Nephron progenitor cell (in vitro differentiated cells): Measurements from ENCODE around the gene OR5A1.
"Not testable (repeated sequence)": the region's sequence is repeated elsewhere in the genome, so short reads cannot be mapped to it uniquely, and the experiment has no call there.

Source experiments
- DNase-seq: peaks from one replicate; pipeline ENCODE4 v3.0.0; 2021
- H3K27ac Mint-ChIP-seq: 2 replicates; pipeline ENCODE4 v1.8.0; 2021; ENCODE audit warnings: mild to moderate bottlenecking, moderate library complexity, mixed read lengths
- H3K27me3 Mint-ChIP-seq: 2 replicates; pipeline ENCODE4 v1.8.0; 2021; ENCODE audit warnings: mild to moderate bottlenecking, low read depth, mixed read lengths; ENCODE audit not compliant: poor library complexity
- H3K36me3 Mint-ChIP-seq: 2 replicates; pipeline ENCODE4 v1.8.0; 2021; ENCODE audit warnings: low read depth, mixed read lengths
- H3K4me1 Mint-ChIP-seq: 2 replicates; pipeline ENCODE4 v1.8.0; 2021; ENCODE audit warnings: mixed read lengths
- H3K4me3 Mint-ChIP-seq: 2 replicates; pipeline ENCODE4 v1.8.0; 2021; ENCODE audit warnings: mild to moderate bottlenecking, moderate library complexity, mixed read lengths
- H3K9me3 Mint-ChIP-seq: 2 replicates; pipeline ENCODE4 v1.8.0; 2021; ENCODE audit warnings: mild to moderate bottlenecking, moderate library complexity, mixed read lengths
- TF ChIP-seq, protein P1 (sequence below): fragments of 200-600 bp; sonication (generic); IDR thresholded peaks from 2 replicates; pipeline ENCODE4 v1.5.0; 2021; ENCODE audit warnings: antibody characterized with exemption

The OR5A1 gene

DNA sequence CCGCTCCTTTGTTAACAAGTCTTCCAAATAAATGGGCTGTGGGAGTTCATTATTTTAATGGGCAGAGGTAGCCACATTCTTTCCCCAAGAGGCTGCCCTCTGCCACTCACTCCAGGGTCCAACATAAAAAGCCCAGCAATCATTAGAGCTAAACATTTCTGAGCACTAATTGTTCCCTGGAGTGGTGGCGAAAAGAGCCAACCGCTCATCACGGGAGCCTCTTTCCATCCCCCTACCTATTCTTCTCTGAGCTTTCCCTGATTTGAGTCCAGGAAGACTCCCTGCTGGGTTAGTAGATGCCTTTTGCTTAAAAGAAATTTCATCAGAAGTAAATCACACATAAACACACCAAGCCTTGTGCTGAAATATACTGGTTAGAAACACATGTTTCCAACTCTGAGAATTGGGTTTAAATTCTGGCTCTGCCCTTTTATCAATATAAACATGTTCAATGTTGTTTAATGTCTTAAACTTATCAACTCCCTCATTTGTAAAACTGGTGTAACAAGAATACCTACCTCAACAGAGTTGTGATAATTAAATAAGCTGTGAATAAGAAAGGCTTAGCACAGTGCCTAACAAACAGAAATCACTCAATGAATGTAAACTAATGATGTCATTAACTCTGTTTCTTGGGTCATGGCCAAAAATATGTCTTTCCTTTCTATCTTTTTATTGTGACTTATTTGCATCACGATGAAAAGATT lies 9.8 kb upstream of the OR5A1 start, which contains the start of gene OR5A2:
Gene OR5A2, minus strand, starts transcription at position 53 of the 707 bp plus-strand sequence. CDS start 3,460 bp downstream, outside the sequence.
- DNase-seq, result no peak
- Mint-ChIP-seq H3K4me3 (no peak within 1 kb of the TSS), H3K27ac (no peak within 1 kb of the TSS), H3K4me1 (peaks cover 16% of the 10 kb centered on the region), H3K36me3 (no peaks in the 10 kb centered on the region), H3K27me3 (peaks cover 5% of the 10 kb centered on the region), H3K9me3 (no peaks in the 10 kb centered on the region)
- TF ChIP-seq, protein P1, sequence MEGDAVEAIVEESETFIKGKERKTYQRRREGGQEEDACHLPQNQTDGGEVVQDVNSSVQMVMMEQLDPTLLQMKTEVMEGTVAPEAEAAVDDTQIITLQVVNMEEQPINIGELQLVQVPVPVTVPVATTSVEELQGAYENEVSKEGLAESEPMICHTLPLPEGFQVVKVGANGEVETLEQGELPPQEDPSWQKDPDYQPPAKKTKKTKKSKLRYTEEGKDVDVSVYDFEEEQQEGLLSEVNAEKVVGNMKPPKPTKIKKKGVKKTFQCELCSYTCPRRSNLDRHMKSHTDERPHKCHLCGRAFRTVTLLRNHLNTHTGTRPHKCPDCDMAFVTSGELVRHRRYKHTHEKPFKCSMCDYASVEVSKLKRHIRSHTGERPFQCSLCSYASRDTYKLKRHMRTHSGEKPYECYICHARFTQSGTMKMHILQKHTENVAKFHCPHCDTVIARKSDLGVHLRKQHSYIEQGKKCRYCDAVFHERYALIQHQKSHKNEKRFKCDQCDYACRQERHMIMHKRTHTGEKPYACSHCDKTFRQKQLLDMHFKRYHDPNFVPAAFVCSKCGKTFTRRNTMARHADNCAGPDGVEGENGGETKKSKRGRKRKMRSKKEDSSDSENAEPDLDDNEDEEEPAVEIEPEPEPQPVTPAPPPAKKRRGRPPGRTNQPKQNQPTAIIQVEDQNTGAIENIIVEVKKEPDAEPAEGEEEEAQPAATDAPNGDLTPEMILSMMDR, result no peak

DNA sequence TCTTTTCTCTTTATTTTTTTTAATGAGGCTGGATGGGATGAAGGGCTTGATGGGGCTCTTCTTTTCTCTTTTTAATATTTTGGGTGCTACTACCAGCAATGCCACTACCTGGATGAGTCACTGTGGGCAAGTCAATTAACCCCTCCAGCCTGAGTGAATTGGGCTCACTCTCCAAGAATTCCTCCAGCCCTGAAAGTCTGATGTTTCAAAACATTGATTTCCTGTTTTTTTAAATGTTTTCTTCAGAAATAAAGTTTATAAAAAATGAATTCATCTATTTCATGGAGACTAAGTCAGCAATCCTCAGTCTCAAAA lies 9.2 kb upstream of the OR5A1 start:
- DNase-seq, result no peak
- Mint-ChIP-seq H3K9me3 (no peaks in the 10 kb centered on the region), H3K27me3 (peaks cover 5% of the 10 kb centered on the region), H3K4me3 (no peak overlapping the region), H3K36me3 (no peaks in the 10 kb centered on the region), H3K4me1 (peaks cover 16% of the 10 kb centered on the region), H3K27ac (no peak overlapping the region)
- TF ChIP-seq, protein P1, result no peak

- Mint-ChIP-seq H3K9me3 (no peaks in the 10 kb centered on the region), H3K27ac (no peak overlapping the region), H3K36me3 (no peaks in the 10 kb centered on the region), H3K4me3 (no peak overlapping the region), H3K4me1 (peaks cover 14% of the 10 kb centered on the region), H3K27me3 (no peaks in the 10 kb centered on the region)
- TF ChIP-seq, protein P1, result peak; percentile 82
- DNase-seq, result peak; percentile 37
Measured at GRCh38 chr11:59429924-59430516, 6.2 kb upstream of the OR5A1 start.

GRCh38 chr11:59437770-59438169 lies 1.5 kb downstream of the OR5A1 start:
- TF ChIP-seq, protein P1, result no peak
- Mint-ChIP-seq H3K27ac (no peak overlapping the region), H3K4me3 (no peak overlapping the region), H3K27me3 (peaks cover 2% of the 10 kb centered on the region), H3K36me3 (no peaks in the 10 kb centered on the region), H3K9me3 (no peaks in the 10 kb centered on the region), H3K4me1 (no peaks in the 10 kb centered on the region)
- no peak for DNase-seq

GRCh38 chr11:59445624-59446023 lies 9.4 kb downstream of the OR5A1 start:
- H3K9me3 Mint-ChIP-seq, result peaks cover 20% of the 10 kb centered on the region
- not testable (repeated sequence) for H3K4me1 Mint-ChIP-seq, H3K36me3 Mint-ChIP-seq, H3K27me3 Mint-ChIP-seq, DNase-seq, H3K4me3 Mint-ChIP-seq, H3K27ac Mint-ChIP-seq

DNA sequence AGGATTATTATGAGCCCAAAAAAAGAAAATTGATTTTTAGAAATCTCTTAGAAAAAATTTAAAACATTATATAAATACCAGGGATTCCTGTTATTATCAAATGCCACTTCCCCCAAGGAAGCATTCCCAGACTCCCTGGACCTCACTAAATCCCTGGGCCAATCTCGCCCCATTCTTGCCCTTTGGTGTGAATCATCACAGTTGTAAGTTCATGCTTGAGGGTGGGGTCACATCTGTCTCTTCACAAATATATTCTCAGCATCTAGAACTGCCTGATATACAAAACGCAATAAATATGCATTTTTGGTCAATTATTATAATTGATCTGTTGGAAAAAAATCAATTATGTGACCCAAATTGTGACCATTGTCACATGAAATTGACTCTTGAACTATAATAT lies 12.2 kb downstream of the OR5A1 start:
- no peak overlapping the region for H3K4me3 Mint-ChIP-seq

More for the DNA sequence above, 12.2 kb downstream of the OR5A1 start:
- Mint-ChIP-seq H3K9me3 (peaks cover 20% of the 10 kb centered on the region), H3K27me3 (peaks cover 2% of the 10 kb centered on the region), H3K4me1 (no peaks in the 10 kb centered on the region), H3K27ac (no peak overlapping the region), H3K36me3 (no peaks in the 10 kb centered on the region)
- TF ChIP-seq, protein P1, result no peak
- no peak for DNase-seq
